ENCODE data around the gene CLPTM1L.

DNA sequence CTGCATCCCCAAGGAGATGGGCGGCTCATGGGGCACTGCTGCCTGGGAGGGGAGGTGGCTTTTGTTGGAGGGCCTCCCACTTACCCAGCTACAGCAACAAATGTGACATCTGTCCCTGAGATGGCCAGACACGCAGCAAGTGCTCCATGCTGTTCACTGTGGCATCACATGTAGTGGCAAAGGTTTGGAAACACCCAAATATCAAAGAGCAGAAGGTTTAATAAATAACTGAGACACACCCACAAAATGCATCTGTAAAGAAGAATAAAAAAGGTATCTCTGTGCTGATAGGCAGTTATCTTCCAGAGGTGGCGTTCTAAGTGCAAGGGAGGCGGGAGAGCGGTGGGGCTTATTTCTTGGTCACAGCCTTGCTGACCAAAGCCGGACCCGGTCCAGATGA is 23.3 kb upstream of the CLPTM1L start:
- no peak for TF ChIP-seq RAD21 (conservative IDR thresholded peaks at IDR 0.05)
- TF ChIP-seq, protein P1, sequence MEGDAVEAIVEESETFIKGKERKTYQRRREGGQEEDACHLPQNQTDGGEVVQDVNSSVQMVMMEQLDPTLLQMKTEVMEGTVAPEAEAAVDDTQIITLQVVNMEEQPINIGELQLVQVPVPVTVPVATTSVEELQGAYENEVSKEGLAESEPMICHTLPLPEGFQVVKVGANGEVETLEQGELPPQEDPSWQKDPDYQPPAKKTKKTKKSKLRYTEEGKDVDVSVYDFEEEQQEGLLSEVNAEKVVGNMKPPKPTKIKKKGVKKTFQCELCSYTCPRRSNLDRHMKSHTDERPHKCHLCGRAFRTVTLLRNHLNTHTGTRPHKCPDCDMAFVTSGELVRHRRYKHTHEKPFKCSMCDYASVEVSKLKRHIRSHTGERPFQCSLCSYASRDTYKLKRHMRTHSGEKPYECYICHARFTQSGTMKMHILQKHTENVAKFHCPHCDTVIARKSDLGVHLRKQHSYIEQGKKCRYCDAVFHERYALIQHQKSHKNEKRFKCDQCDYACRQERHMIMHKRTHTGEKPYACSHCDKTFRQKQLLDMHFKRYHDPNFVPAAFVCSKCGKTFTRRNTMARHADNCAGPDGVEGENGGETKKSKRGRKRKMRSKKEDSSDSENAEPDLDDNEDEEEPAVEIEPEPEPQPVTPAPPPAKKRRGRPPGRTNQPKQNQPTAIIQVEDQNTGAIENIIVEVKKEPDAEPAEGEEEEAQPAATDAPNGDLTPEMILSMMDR (IDR thresholded peaks at IDR 0.05; ENCODE audit: poor library complexity, severe bottlenecking), result no peak
- no peak for TF ChIP-seq TAF1 (IDR thresholded peaks at IDR 0.05; ENCODE audit: low read depth)
- no peak for TF ChIP-seq MXI1 (conservative IDR thresholded peaks at IDR 0.05; ENCODE audit: poor library complexity, severe bottlenecking)
- TF ChIP-seq EZH2 (IDR thresholded peaks at IDR 0.05; ENCODE audit: borderline replicate concordance, insufficient read depth, low read length, poor library complexity, severe bottlenecking), result no peak

Data from neural cell (in vitro differentiated cells).